Activated gamma-delta T cell treated with Interleukin-2 at 50 U/mL for 16 hours (primary cell): ENCODE results near the gene CNTNAP4.

Experiments
- DNase-seq: peaks from one replicate; pipeline ENCODE4 v3.0.0-alpha.2; 2020

CNTNAP4 gene

GRCh38 chr16:76276745-76277438 lies at the start of gene CNTNAP4:
TSS of gene CNTNAP4 (plus strand) at chr16:76277401. CDS start at chr16:76277663, 262 bp downstream.
- DNase-seq = no peak

- DNase-seq = no peak
These were observed 48.6 kb upstream of the CNTNAP4 start for GRCh38 chr16:76228546-76229146.

GRCh38 chr16:76232704-76233103 lies 44.5 kb upstream of the CNTNAP4 start:
- no peak for DNase-seq

- no peak for DNase-seq
These were observed 42.2 kb upstream of the CNTNAP4 start for GRCh38 chr16:76235025-76235424.

- DNase-seq = no peak
These were observed 41.8 kb upstream of the CNTNAP4 start for GRCh38 chr16:76235426-76235825.

- DNase-seq = no peak
These were observed 39.7 kb upstream of the CNTNAP4 start for GRCh38 chr16:76237471-76237870.

- no peak for DNase-seq
These were observed 35.4 kb upstream of the CNTNAP4 start for GRCh38 chr16:76241755-76242154.

- no peak for DNase-seq
These were observed 33.6 kb upstream of the CNTNAP4 start for GRCh38 chr16:76243620-76244019.

GRCh38 chr16:76246587-76246986 lies 30.6 kb upstream of the CNTNAP4 start:
- no peak for DNase-seq

- DNase-seq = no peak
These were observed 11.7 kb upstream of the CNTNAP4 start for GRCh38 chr16:76265434-76266045.

- no peak for DNase-seq
These were observed 8.4 kb upstream of the CNTNAP4 start for GRCh38 chr16:76268824-76269223.

GRCh38 chr16:76277460-76278030 lies 344 bp downstream of the CNTNAP4 start:
- no peak for DNase-seq

GRCh38 chr16:76278086-76278485 lies 885 bp downstream of the CNTNAP4 start:
- DNase-seq = no peak

- DNase-seq = no peak
These were observed 1.8 kb downstream of the CNTNAP4 start for GRCh38 chr16:76278980-76279379.

- DNase-seq = no peak
These were observed 3.4 kb downstream of the CNTNAP4 start for GRCh38 chr16:76280421-76281215.

- no peak for DNase-seq
These were observed 10.3 kb downstream of the CNTNAP4 start for GRCh38 chr16:76287466-76287865.

GRCh38 chr16:76292218-76292617 lies 15.0 kb downstream of the CNTNAP4 start:
- DNase-seq = no peak

GRCh38 chr16:76293980-76294379 lies 16.8 kb downstream of the CNTNAP4 start:
- DNase-seq = no peak

GRCh38 chr16:76294396-76295214 lies 17.4 kb downstream of the CNTNAP4 start:
- no peak for DNase-seq

- no peak for DNase-seq
These were observed 20.7 kb downstream of the CNTNAP4 start for GRCh38 chr16:76297941-76298340.

GRCh38 chr16:76303637-76304314 lies 26.6 kb downstream of the CNTNAP4 start:
- no peak for DNase-seq
